GM23338 (cell line): ENCODE results near the gene JAZF1. TPM values are rescaled to one million over a fixed set of nuclear protein-coding genes. Genes with fewer than 3 reads are reported as not detected.

Experiments used
- ATAC-seq: fragments of 200-7000 bp; cut with Tn5 transposase; 3 replicates; pipeline ENCODE4 v1.9.1; 2020
- DNase-seq: peaks from one replicate; pipeline ENCODE4 v3.0.0-alpha.2; 2015; ENCODE audit warnings: low spot score
- H2AFZ ChIP-seq: fragments of 200-600 bp; sonication (generic); 2 replicates; pipeline ENCODE4 v1.8.0; 2016; ENCODE audit warnings: antibody characterized with exemption, mild to moderate bottlenecking, moderate library complexity
- H3F3A ChIP-seq: fragments of 200-600 bp; sonication (generic); replicated peaks from 2 replicates; pipeline ENCODE4 v1.8.0; 2017; ENCODE audit warnings: antibody characterized with exemption, mixed run types, low read depth
- H3K27ac ChIP-seq: fragments of 200-600 bp; sonication (generic); 2 replicates; pipeline ENCODE4 v1.6.1; 2016; ENCODE audit warnings: low read depth
- H3K27me3 ChIP-seq: fragments of 200-600 bp; sonication (generic); 2 replicates; pipeline ENCODE4 v1.8.0; 2016; ENCODE audit warnings: mild to moderate bottlenecking, mixed run types, moderate library complexity; ENCODE audit not compliant: insufficient read depth
- H3K36me3 ChIP-seq: fragments of 200-600 bp; sonication (generic); 2 replicates; pipeline ENCODE4 v1.8.0; 2016; ENCODE audit warnings: mild to moderate bottlenecking; ENCODE audit not compliant: insufficient read depth
- H3K4me1 ChIP-seq: fragments of 200-600 bp; sonication (generic); 2 replicates; pipeline ENCODE4 v1.8.0; 2016; ENCODE audit warnings: mild to moderate bottlenecking, moderate library complexity; ENCODE audit not compliant: insufficient read depth
- H3K4me2 ChIP-seq: fragments of 200-600 bp; sonication (generic); 2 replicates; pipeline ENCODE4 v1.7.1; 2017; ENCODE audit warnings: mixed run types
- H3K4me3 ChIP-seq: fragments of 200-600 bp; sonication (generic); 2 replicates; pipeline ENCODE4 v1.6.1; 2016; ENCODE audit warnings: mixed run types
- H3K79me2 ChIP-seq: fragments of 200-600 bp; sonication (generic); replicated peaks from 2 replicates; pipeline ENCODE4 v1.8.0; 2017; ENCODE audit warnings: mild to moderate bottlenecking; ENCODE audit not compliant: insufficient read depth
- H3K9me2 ChIP-seq: fragments of 200-600 bp; sonication (generic); 2 replicates; pipeline ENCODE4 v1.8.0; 2017; ENCODE audit not compliant: insufficient read depth
- H4K20me1 ChIP-seq: fragments of 200-600 bp; sonication (generic); replicated peaks from 2 replicates; pipeline ENCODE4 v1.8.0; 2017; ENCODE audit warnings: mild to moderate bottlenecking; ENCODE audit not compliant: insufficient read depth
- H3K27ac Mint-ChIP-seq: 2 replicates; pipeline ENCODE4 v1.8.0; 2020; ENCODE audit warnings: inconsistent platforms, mild to moderate bottlenecking, moderate library complexity, mixed read lengths
- H3K27me3 Mint-ChIP-seq: 3 replicates; pipeline ENCODE4 v1.8.0; 2022; ENCODE audit warnings: low read depth, mild to moderate bottlenecking, moderate library complexity, mixed read lengths, inconsistent platforms; ENCODE audit not compliant: insufficient read depth, poor library complexity
- H3K36me3 Mint-ChIP-seq: 3 replicates; pipeline ENCODE4 v1.8.0; 2021; ENCODE audit warnings: low read depth, mild to moderate bottlenecking, inconsistent platforms, moderate library complexity, mixed read lengths
- H3K4me1 Mint-ChIP-seq: 3 replicates; pipeline ENCODE4 v1.8.0; 2020; ENCODE audit warnings: mild to moderate bottlenecking, inconsistent platforms, mixed read lengths
- H3K4me3 Mint-ChIP-seq: 3 replicates; pipeline ENCODE4 v1.8.0; 2021; ENCODE audit warnings: moderate library complexity, mild to moderate bottlenecking, inconsistent platforms, mixed read lengths
- H3K9me3 Mint-ChIP-seq: 3 replicates; pipeline ENCODE4 v1.8.0; 2020; ENCODE audit warnings: moderate library complexity, mild to moderate bottlenecking, inconsistent platforms, mixed read lengths
- CREB1 ChIP-seq: fragments of 250-450 bp; sonication (Bioruptor Pico); IDR thresholded peaks from 2 replicates; pipeline ENCODE4 v1.5.0; 2020; ENCODE audit warnings: low read depth, mild to moderate bottlenecking, moderate library complexity
- CTCF ChIP-seq, 2 experiments: fragments of 200-600 bp in 1 of 2; sonication (generic) in 1 of 2; conservative IDR thresholded peaks; 2 replicates each; pipeline versions ENCODE4 v1.5.1 to v1.6.1; 2016 to 2017; ENCODE audit warnings: antibody characterized with exemption in 2 of 2, low read depth in 2 of 2, mild to moderate bottlenecking in 2 of 2, moderate library complexity in 1 of 2
- EZH2 ChIP-seq: fragments of 200-600 bp; sonication (generic); IDR thresholded peaks from one replicate; pipeline ENCODE4 v1.8.0; 2017; ENCODE audit warnings: antibody characterized with exemption, mild to moderate bottlenecking, low read depth; ENCODE audit not compliant: unreplicated experiment
- EZH2phosphoT487 ChIP-seq: fragments of 200-600 bp; sonication (generic); IDR thresholded peaks from one replicate; pipeline ENCODE4 v1.8.1; 2018; ENCODE audit warnings: antibody characterized with exemption; ENCODE audit not compliant: unreplicated experiment
- JUNB ChIP-seq: IDR thresholded peaks from one replicate; pipeline ENCODE4 v1.6.1; 2016; ENCODE audit warnings: antibody characterized with exemption; ENCODE audit not compliant: unreplicated experiment
- NANOG ChIP-seq: IDR thresholded peaks from 2 replicates; pipeline ENCODE4 v1.6.1; 2016; ENCODE audit warnings: antibody characterized with exemption, borderline replicate concordance
- ZNF114 ChIP-seq: fragments of 250-450 bp; sonication (Bioruptor Pico); IDR thresholded peaks from 2 replicates; pipeline ENCODE4 v1.5.0; 2020; ENCODE audit warnings: mild to moderate bottlenecking, moderate library complexity
- ZNF331 ChIP-seq: fragments of 250-450 bp; sonication (Bioruptor Pico); IDR thresholded peaks from 2 replicates; pipeline ENCODE4 v1.5.0; 2020; ENCODE audit warnings: low read depth, mild to moderate bottlenecking, moderate library complexity
- ZNF462 ChIP-seq: fragments of 250-450 bp; sonication (Bioruptor Pico); IDR thresholded peaks from 2 replicates; pipeline ENCODE4 v1.5.0; 2020; ENCODE audit warnings: mild to moderate bottlenecking, moderate library complexity
- polyA plus RNA-seq: library from polyadenylated mRNA; unstranded; fragments of >200 nt; fragmentation: Nextera tagmentation; extraction: Ambion mirVana; gene quantifications from 2 replicates; pipeline ENCODE4 v1.2.1, GENCODE V29; 2016
- total RNA-seq: library from RNA; depleted of rRNA; stranded (reverse); fragments of >200 nt; shearing (Covaris generic); gene quantifications from 2 replicates; pipeline ENCODE4 v1.2.3, GENCODE V29; 2014

Gene JAZF1
- total and polyA plus RNA-seq, 2 experiments from 2014 or later = 12.2 to 22.2 TPM

- H3K27ac ChIP-seq = no peak overlapping the region
- Mint-ChIP-seq H3K27me3 (peaks cover 2% of the 10 kb centered on the region), H3K4me1 (peaks cover 15% of the 10 kb centered on the region; the same call in 2 of the 3 replicates), H3K9me3 (no peaks in the 10 kb centered on the region), H3K4me3 (no peak overlapping the region), H3K27ac (no peak overlapping the region), H3K36me3 (no peaks in the 10 kb centered on the region)
- H2AFZ ChIP-seq = no peak overlapping the region
- DNase-seq = no peak
- no peaks in the 10 kb centered on the region for H4K20me1 ChIP-seq
- H3K27me3 ChIP-seq = no peaks in the 10 kb centered on the region
- no peaks in the 10 kb centered on the region for H3K79me2 ChIP-seq
- no peak for ATAC-seq
- H3K9me2 ChIP-seq = no peaks in the 10 kb centered on the region
- no peak overlapping the region for H3K4me3 ChIP-seq
- TF ChIP-seq EZH2phosphoT487 = no peak
- no peak for TF ChIP-seq ZNF331
- no peak for TF ChIP-seq CTCF (conservative IDR thresholded peaks at IDR 0.05; ENCODE audit: low read depth in 2 of 2)
- no peak for TF ChIP-seq EZH2
- no peak for TF ChIP-seq ZNF114 (CRISPR knock-in tag)
- no peak for TF ChIP-seq NANOG
- H3K36me3 ChIP-seq = no peaks in the 10 kb centered on the region
- no peaks in the 10 kb centered on the region for H3F3A ChIP-seq
- H3K4me2 ChIP-seq = no peak overlapping the region
- peaks cover 13% of the 10 kb centered on the region for H3K4me1 ChIP-seq
Measured at GRCh38 chr7:28041508-28042314, 138.9 kb downstream of the JAZF1 start.

- no peak overlapping the region for H3K4me3 Mint-ChIP-seq
- no peak overlapping the region for H3K27ac Mint-ChIP-seq
- DNase-seq (no peak), ATAC-seq (no peak)
- no peaks in the 10 kb centered on the region for H3K36me3 ChIP-seq
- no peaks in the 10 kb centered on the region for H3K36me3 Mint-ChIP-seq
- H3K27ac ChIP-seq = no peak overlapping the region
- no peak overlapping the region for H3K4me2 ChIP-seq
- H3K9me2 ChIP-seq = no peaks in the 10 kb centered on the region
- H3K4me1 Mint-ChIP-seq = peaks cover 10% of the 10 kb centered on the region; the same call in 2 of the 3 replicates
- peaks cover 7% of the 10 kb centered on the region; the same call in 1 of the 2 replicates for H4K20me1 ChIP-seq
- H3K27me3 Mint-ChIP-seq = peaks cover 2% of the 10 kb centered on the region
- H3K4me1 ChIP-seq = peaks cover 15% of the 10 kb centered on the region
- no peaks in the 10 kb centered on the region for H3F3A ChIP-seq
- H3K9me3 Mint-ChIP-seq = no peaks in the 10 kb centered on the region
- no peaks in the 10 kb centered on the region for H3K27me3 ChIP-seq
- H3K4me3 ChIP-seq = no peak overlapping the region
- no peak overlapping the region for H2AFZ ChIP-seq
- H3K79me2 ChIP-seq = 0 out of 2 replicates have a peak, but pooled peaks cover 3% of the 10 kb centered on the region
- TF ChIP-seq CREB1 (no peak), NANOG (no peak), JUNB (no peak), ZNF462 (CRISPR knock-in tag) (no peak), EZH2 (no peak), CTCF (conservative IDR thresholded peaks at IDR 0.05; ENCODE audit: low read depth in 2 of 2) (no peak)
Measured at GRCh38 chr7:28038175-28038797, 142.3 kb downstream of the JAZF1 start.
